ENCODE data around the gene PLXNC1.

DNA sequence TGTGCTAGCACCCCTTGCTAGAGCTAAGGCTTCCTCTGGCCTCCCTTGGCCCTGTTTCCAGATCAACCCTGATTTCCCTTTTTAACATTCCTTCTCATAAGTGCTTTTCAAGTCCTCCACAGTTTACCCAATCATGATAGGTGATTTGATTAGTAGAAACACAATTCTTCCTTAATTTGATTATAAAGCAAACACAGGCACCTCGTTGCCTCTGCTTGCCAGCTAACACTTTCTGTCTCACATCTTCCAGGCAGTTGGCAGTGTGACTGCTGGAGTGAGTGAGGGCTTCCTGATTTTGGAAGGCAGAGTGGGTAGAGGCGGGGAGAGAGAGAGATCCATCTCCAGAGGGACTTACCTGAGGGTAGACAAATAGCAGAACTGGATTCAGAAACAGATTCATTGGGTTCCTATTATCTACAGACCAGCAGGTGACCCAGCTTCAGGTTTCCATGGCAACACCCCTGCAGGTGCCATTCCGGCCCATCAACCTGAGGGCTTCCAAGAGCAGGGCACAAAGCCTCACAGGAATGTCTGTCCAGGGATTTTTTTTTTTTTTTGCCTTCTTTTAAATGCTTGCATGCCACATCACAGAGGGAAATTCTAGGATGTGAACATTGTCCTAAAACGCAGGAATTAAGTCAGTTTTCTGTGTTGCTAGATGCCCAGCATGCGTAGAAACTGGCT, 77.7 kb downstream of the PLXNC1 start:
- TF ChIP-seq CTCF (IDR thresholded peaks at IDR 0.05) (no peak), POLR2A (IDR thresholded peaks at IDR 0.05) (no peak)
